ENCODE measurements around the gene AFP. TPM values are rescaled to one million over a fixed set of nuclear protein-coding genes. Genes with fewer than 3 reads are reported as not detected.

The AFP gene
- total and polyA plus RNA-seq, 9 of the 15 experiments (the other 6 are each of a cell fraction or from before 2014, with no cell fraction given): 0.47 to 6.2 (median 3.0) TPM

- no peaks in the 10 kb centered on the region for H3K79me2 ChIP-seq (ENCODE audit: control insufficient read depth, insufficient read depth, low read length)
- no TSS peak for BruUV-seq (replicated peaks)
- no peak for ATAC-seq
- no peaks in the 10 kb centered on the region for H3K9me3 ChIP-seq (replicated peaks; ENCODE audit: control insufficient read depth, insufficient read depth, low read depth, low read length)
- no peaks in the 10 kb centered on the region for H3K4me1 ChIP-seq (replicated peaks in 1 of 2; ENCODE audit: control insufficient read depth in 2 of 2, insufficient read depth in 2 of 2, low read length in 2 of 2)
- ChIA-PET CTCF (ENCODE audit: low intra/inter-chr PET ratio) (no interaction called here), POLR2A (no interaction called here)
- intact Hi-C loops (cut with micrococcal nuclease) (no loop called here), in situ Hi-C loops (cut with MboI) (no loop called here)
- no peaks in the 10 kb centered on the region for H3K9me1 ChIP-seq (ENCODE audit: control insufficient read depth, insufficient read depth, low read length)
- no peak overlapping the region for H3K4me2 ChIP-seq (ENCODE audit: insufficient read depth, low read length)
- no peak overlapping the region for H2AFZ ChIP-seq (ENCODE audit: low read depth, low read length)
- no peaks in the 10 kb centered on the region for H3K27me3 ChIP-seq (ENCODE audit: control insufficient read depth in 2 of 2, insufficient read depth in 2 of 2, low read length in 2 of 2)
- no peak for DNase-seq (ENCODE audit: extremely low read depth in 1 of 4, low spot score in 3 of 4)
- H3K4me3 ChIP-seq: no peak overlapping the region
- no peak overlapping the region for H3K9ac ChIP-seq (ENCODE audit: insufficient read depth in 1 of 2, low read depth in 2 of 2, low read length in 2 of 2)
- no peak overlapping the region for H3K27ac ChIP-seq (ENCODE audit: extremely low read depth, low read depth, low read length)
- no peak for FAIRE-seq
- 14% methylated on average over 1 of the region's 1 CpG for WGBS (ENCODE audit: insufficient coverage, low coverage, missing lambda C conversion rate)
- no peaks in the 10 kb centered on the region for H3K36me3 ChIP-seq (ENCODE audit: control insufficient read depth, insufficient read depth, low read length)
- H4K20me1 ChIP-seq (replicated peaks; ENCODE audit: control insufficient read depth, insufficient read depth, low read length): no peaks in the 10 kb centered on the region
- TF ChIP-seq ZC3H11A (IDR thresholded peaks at IDR 0.05; ENCODE audit: low read depth, low read length): no peak
- no peak for TF ChIP-seq ZNF668 (CRISPR knock-in tag; IDR thresholded peaks at IDR 0.05)
- TF ChIP-seq, protein P1, sequence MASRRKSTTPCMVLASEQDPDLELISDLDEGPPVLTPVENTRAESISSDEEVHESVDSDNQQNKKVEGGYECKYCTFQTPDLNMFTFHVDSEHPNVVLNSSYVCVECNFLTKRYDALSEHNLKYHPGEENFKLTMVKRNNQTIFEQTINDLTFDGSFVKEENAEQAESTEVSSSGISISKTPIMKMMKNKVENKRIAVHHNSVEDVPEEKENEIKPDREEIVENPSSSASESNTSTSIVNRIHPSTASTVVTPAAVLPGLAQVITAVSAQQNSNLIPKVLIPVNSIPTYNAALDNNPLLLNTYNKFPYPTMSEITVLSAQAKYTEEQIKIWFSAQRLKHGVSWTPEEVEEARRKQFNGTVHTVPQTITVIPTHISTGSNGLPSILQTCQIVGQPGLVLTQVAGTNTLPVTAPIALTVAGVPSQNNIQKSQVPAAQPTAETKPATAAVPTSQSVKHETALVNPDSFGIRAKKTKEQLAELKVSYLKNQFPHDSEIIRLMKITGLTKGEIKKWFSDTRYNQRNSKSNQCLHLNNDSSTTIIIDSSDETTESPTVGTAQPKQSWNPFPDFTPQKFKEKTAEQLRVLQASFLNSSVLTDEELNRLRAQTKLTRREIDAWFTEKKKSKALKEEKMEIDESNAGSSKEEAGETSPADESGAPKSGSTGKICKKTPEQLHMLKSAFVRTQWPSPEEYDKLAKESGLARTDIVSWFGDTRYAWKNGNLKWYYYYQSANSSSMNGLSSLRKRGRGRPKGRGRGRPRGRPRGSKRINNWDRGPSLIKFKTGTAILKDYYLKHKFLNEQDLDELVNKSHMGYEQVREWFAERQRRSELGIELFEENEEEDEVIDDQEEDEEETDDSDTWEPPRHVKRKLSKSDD (conservative IDR thresholded peaks at IDR 0.05; ENCODE audit: low read length): no peak
- no peak for TF ChIP-seq RHOXF2B (CRISPR knock-in tag; conservative IDR thresholded peaks at IDR 0.05)
- no peak for TF ChIP-seq RBM22 (IDR thresholded peaks at IDR 0.05; ENCODE audit: low read depth, low read length, poor library complexity, severe bottlenecking)
- no peak for TF ChIP-seq RUNX1 (IDR thresholded peaks at IDR 0.05; ENCODE audit: low read depth)
- TF ChIP-seq FOXK1 (CRISPR knock-in tag; IDR thresholded peaks at IDR 0.05; ENCODE audit: borderline replicate concordance): no peak
- no peak for TF ChIP-seq ZNF12 (CRISPR knock-in tag; IDR thresholded peaks at IDR 0.05)
- no peak for TF ChIP-seq ZBTB1 (CRISPR knock-in tag; IDR thresholded peaks at IDR 0.05; ENCODE audit: borderline replicate concordance, low read depth)
- no peak for TF ChIP-seq FOXO4 (CRISPR knock-in tag; IDR thresholded peaks at IDR 0.05)
- TF ChIP-seq, protein P2, sequence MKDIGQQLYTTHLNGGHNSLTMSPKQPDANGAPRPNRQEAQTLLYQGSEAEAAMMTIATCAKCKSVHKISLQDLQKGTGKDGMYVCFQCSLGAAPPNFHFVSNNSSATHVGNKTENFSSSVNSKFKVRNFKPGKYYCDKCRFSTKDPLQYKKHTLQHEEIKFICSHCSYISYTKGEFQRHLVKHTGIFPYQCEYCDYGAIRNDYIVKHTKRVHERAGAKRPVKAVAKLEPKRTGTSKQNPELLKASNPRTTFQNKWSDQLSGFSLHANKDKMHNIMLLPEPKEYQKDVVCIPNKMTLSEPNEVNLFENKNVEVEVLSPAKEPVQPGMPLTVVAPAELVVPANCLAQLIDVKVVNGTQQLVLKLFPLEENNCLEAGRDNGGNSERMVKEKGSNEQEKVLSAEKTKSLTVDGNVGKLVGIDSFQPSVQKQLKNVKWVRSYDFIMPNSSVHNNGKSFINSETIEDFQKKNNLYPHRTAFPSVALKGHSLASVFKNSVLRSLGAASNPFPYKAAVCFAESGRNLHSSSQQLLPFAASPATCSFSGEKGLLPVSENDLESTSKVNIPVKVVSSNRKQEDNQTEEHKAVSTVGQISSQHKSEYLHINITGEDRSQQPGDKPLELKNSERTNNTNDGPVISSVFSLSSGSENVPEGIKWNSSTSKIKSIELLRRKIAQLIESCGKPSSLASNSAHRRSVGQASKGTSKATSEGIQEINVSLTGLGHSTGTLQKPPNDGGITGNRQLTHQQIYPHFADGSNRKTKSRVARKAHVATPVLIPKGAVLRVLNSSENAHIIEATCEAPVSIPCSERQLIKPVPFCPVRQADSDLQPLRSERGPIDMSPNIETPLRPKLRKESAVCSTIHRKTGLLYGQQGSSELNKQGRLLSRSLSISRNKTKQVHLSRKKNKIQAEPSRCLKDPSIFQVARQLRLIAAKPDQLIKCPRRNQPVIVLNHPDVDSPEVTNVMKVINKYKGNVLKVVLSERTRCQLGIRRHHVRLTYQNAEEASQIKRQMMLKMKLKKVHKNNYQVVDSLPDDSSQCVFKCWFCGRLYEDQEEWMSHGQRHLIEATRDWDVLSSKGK (CRISPR knock-in tag; IDR thresholded peaks at IDR 0.05): no peak
- TF ChIP-seq ZC3H8 (IDR thresholded peaks at IDR 0.05): no peak
- TF ChIP-seq ZNF830 (CRISPR knock-in tag; IDR thresholded peaks at IDR 0.05): no peak
- TF ChIP-seq, protein P3, sequence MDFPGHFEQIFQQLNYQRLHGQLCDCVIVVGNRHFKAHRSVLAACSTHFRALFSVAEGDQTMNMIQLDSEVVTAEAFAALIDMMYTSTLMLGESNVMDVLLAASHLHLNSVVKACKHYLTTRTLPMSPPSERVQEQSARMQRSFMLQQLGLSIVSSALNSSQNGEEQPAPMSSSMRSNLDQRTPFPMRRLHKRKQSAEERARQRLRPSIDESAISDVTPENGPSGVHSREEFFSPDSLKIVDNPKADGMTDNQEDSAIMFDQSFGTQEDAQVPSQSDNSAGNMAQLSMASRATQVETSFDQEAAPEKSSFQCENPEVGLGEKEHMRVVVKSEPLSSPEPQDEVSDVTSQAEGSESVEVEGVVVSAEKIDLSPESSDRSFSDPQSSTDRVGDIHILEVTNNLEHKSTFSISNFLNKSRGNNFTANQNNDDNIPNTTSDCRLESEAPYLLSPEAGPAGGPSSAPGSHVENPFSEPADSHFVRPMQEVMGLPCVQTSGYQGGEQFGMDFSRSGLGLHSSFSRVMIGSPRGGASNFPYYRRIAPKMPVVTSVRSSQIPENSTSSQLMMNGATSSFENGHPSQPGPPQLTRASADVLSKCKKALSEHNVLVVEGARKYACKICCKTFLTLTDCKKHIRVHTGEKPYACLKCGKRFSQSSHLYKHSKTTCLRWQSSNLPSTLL (IDR thresholded peaks at IDR 0.05): no peak
- TF ChIP-seq EZH2 (IDR thresholded peaks at IDR 0.05; ENCODE audit: borderline replicate concordance, low read depth, low read length): no peak
Observed at GRCh38 chr4:73418677-73419076, 17.3 kb upstream of the AFP start.
